Activated CD8-positive, alpha-beta memory T cell treated with anti-CD3 and anti-CD28 coated beads, Interleukin-2, amount 50 U/mL, for 1 hour (primary cell): ENCODE measurements around the gene ATRNL1.
"Not testable (repeated sequence)": the region's sequence is repeated elsewhere in the genome, so short reads cannot be mapped to it uniquely, and the experiment has no call there.

ENCODE experiments used
- DNase-seq: peaks from one replicate; pipeline ENCODE4 v3.0.0-alpha.2; 2020; ENCODE audit errors: extremely low read depth

Gene ATRNL1

GRCh38 chr10:115417585-115418265 lies 324.6 kb downstream of the ATRNL1 start:
- DNase-seq, result no peak

- DNase-seq, result no peak
Observed at GRCh38 chr10:115422624-115423023, 329.5 kb downstream of the ATRNL1 start.

GRCh38 chr10:115427611-115428010 lies 334.4 kb downstream of the ATRNL1 start:
- DNase-seq, result no peak

- no peak for DNase-seq
Observed at GRCh38 chr10:115432188-115432819, 339.1 kb downstream of the ATRNL1 start.

- DNase-seq, result no peak
Observed at GRCh38 chr10:115436999-115437398, 343.8 kb downstream of the ATRNL1 start.

- DNase-seq, result no peak
Observed at GRCh38 chr10:115441907-115442545, 348.9 kb downstream of the ATRNL1 start.

- no peak for DNase-seq
Observed at GRCh38 chr10:115456812-115457211, 363.6 kb downstream of the ATRNL1 start.

GRCh38 chr10:115483294-115483693 lies 390.1 kb downstream of the ATRNL1 start:
- no peak for DNase-seq

GRCh38 chr10:115491526-115492140 lies 398.5 kb downstream of the ATRNL1 start:
- no peak for DNase-seq

GRCh38 chr10:115503546-115503945 lies 410.4 kb downstream of the ATRNL1 start:
- no peak for DNase-seq

GRCh38 chr10:115514895-115515294 lies 421.7 kb downstream of the ATRNL1 start:
- no peak for DNase-seq

- DNase-seq, result no peak
Observed at GRCh38 chr10:115525141-115525540, 432.0 kb downstream of the ATRNL1 start.

GRCh38 chr10:115527682-115528081 lies 434.5 kb downstream of the ATRNL1 start:
- not testable (repeated sequence) for DNase-seq

- DNase-seq, result not testable (repeated sequence)
Observed at GRCh38 chr10:115536401-115536800, 443.2 kb downstream of the ATRNL1 start.

- DNase-seq, result no peak
Observed at GRCh38 chr10:115539142-115539762, 446.1 kb downstream of the ATRNL1 start.

- no peak for DNase-seq
Observed at GRCh38 chr10:115555887-115556402, 462.8 kb downstream of the ATRNL1 start.

GRCh38 chr10:115558252-115558651 lies 465.1 kb downstream of the ATRNL1 start:
- no peak for DNase-seq

GRCh38 chr10:115566867-115567266 lies 473.7 kb downstream of the ATRNL1 start:
- DNase-seq, result no peak

- no peak for DNase-seq
Observed at GRCh38 chr10:115572740-115573455, 479.7 kb downstream of the ATRNL1 start.

- DNase-seq, result no peak
Observed at GRCh38 chr10:115580239-115580638, 487.1 kb downstream of the ATRNL1 start.

- no peak for DNase-seq
Observed at GRCh38 chr10:115593060-115593459, 499.9 kb downstream of the ATRNL1 start.
